Glutamatergic neuron (in vitro differentiated cells): ENCODE results near the gene NUDT1. TPM values are rescaled to one million over a fixed set of nuclear protein-coding genes. Genes with fewer than 3 reads are reported as not detected.
A peak's percentile ranks its signal among the peaks of the same experiment; 100 is the strongest.

Experiments
- DNase-seq: peaks from one replicate; pipeline ENCODE4 v3.0.0; 2022
- H3K27ac Mint-ChIP-seq: one replicate; pipeline ENCODE4 v1.8.0; 2020; ENCODE audit warnings: mild to moderate bottlenecking, mixed read lengths, inconsistent platforms; ENCODE audit not compliant: unreplicated experiment
- H3K27me3 Mint-ChIP-seq: one replicate; pipeline ENCODE4 v1.8.0; 2020; ENCODE audit warnings: mild to moderate bottlenecking, moderate library complexity, mixed read lengths, inconsistent platforms; ENCODE audit not compliant: unreplicated experiment
- H3K36me3 Mint-ChIP-seq: one replicate; pipeline ENCODE4 v1.8.0; 2020; ENCODE audit warnings: mild to moderate bottlenecking, mixed read lengths, inconsistent platforms; ENCODE audit not compliant: unreplicated experiment
- H3K4me1 Mint-ChIP-seq: one replicate; pipeline ENCODE4 v1.8.0; 2020; ENCODE audit warnings: mild to moderate bottlenecking, low read depth, mixed read lengths, inconsistent platforms; ENCODE audit not compliant: unreplicated experiment
- H3K4me3 Mint-ChIP-seq: one replicate; pipeline ENCODE4 v1.8.0; 2020; ENCODE audit warnings: mild to moderate bottlenecking, mixed read lengths, inconsistent platforms; ENCODE audit not compliant: unreplicated experiment
- H3K9me3 Mint-ChIP-seq: one replicate; pipeline ENCODE4 v1.8.0; 2020; ENCODE audit warnings: mild to moderate bottlenecking, moderate library complexity, mixed read lengths, inconsistent platforms; ENCODE audit not compliant: unreplicated experiment
- CTCF ChIP-seq: fragments of 200-600 bp; sonication (generic); IDR thresholded peaks from one replicate; pipeline ENCODE4 v1.5.0; 2021; ENCODE audit not compliant: partially characterized antibody, unreplicated experiment
- total RNA-seq: library from RNA; stranded (reverse); fragmentation: NEBNext Ultra II Directional; extraction: Animal tissue kit (Norgen Biotek cat#: 25700); gene quantifications from one replicate; pipeline ENCODE4 v1.2.1, GENCODE V29; 2021; ENCODE audit not compliant: unreplicated experiment

Gene NUDT1
- total RNA-seq, 1 donor from 2014 or later: 19.5 TPM

- TF ChIP-seq CTCF: no peak
- Mint-ChIP-seq H3K36me3 (peaks cover 7% of the 10 kb centered on the region), H3K27ac (no peak overlapping the region)
Observed at GRCh38 chr7:2211926-2212325, 30.1 kb upstream of the NUDT1 start.

GRCh38 chr7:2212906-2213305, 29.1 kb upstream of the NUDT1 start:
- no peaks in the 10 kb centered on the region for H3K9me3 Mint-ChIP-seq
- peaks cover 9% of the 10 kb centered on the region for H3K4me1 Mint-ChIP-seq
- H3K27me3 Mint-ChIP-seq: peaks cover 11% of the 10 kb centered on the region
- DNase-seq: no peak
- H3K27ac Mint-ChIP-seq: no peak overlapping the region
- H3K36me3 Mint-ChIP-seq: peaks cover 7% of the 10 kb centered on the region
- no peak for TF ChIP-seq CTCF
- no peak overlapping the region for H3K4me3 Mint-ChIP-seq

More at GRCh38 chr7:2211926-2212325, 30.1 kb upstream of the NUDT1 start:
- peak; percentile 12 for DNase-seq
- peaks cover 1% of the 10 kb centered on the region for H3K9me3 Mint-ChIP-seq
- peaks cover 12% of the 10 kb centered on the region for H3K4me1 Mint-ChIP-seq
- H3K27me3 Mint-ChIP-seq: peaks cover 11% of the 10 kb centered on the region
- H3K4me3 Mint-ChIP-seq: no peak overlapping the region

GRCh38 chr7:2213551-2214215, 28.3 kb upstream of the NUDT1 start:
- no peaks in the 10 kb centered on the region for H3K9me3 Mint-ChIP-seq

GRCh38 chr7:2214636-2215035, 27.4 kb upstream of the NUDT1 start:
- peaks cover 6% of the 10 kb centered on the region for H3K27me3 Mint-ChIP-seq
- H3K4me3 Mint-ChIP-seq: no peak overlapping the region
- H3K9me3 Mint-ChIP-seq: no peaks in the 10 kb centered on the region
- peaks cover 1% of the 10 kb centered on the region for H3K4me1 Mint-ChIP-seq
- peaks cover 7% of the 10 kb centered on the region for H3K36me3 Mint-ChIP-seq
- DNase-seq: no peak
- no peak for TF ChIP-seq CTCF
- H3K27ac Mint-ChIP-seq: no peak overlapping the region

More at GRCh38 chr7:2213551-2214215, 28.3 kb upstream of the NUDT1 start:
- Mint-ChIP-seq H3K36me3 (peaks cover 7% of the 10 kb centered on the region), H3K27me3 (peaks cover 9% of the 10 kb centered on the region), H3K27ac (no peak overlapping the region), H3K4me3 (no peak overlapping the region), H3K4me1 (peaks cover 7% of the 10 kb centered on the region)
- no peak for TF ChIP-seq CTCF
- DNase-seq: no peak

- H3K9me3 Mint-ChIP-seq: no peaks in the 10 kb centered on the region
- no peak for TF ChIP-seq CTCF
- no peaks in the 10 kb centered on the region for H3K4me1 Mint-ChIP-seq
- H3K27ac Mint-ChIP-seq: no peak overlapping the region
- peaks cover 6% of the 10 kb centered on the region for H3K27me3 Mint-ChIP-seq
- no peak for DNase-seq
- peaks cover 7% of the 10 kb centered on the region for H3K36me3 Mint-ChIP-seq
- no peak overlapping the region for H3K4me3 Mint-ChIP-seq
Observed at GRCh38 chr7:2215851-2216250, 26.2 kb upstream of the NUDT1 start.
